Cardiac muscle cell (in vitro differentiated cells and primary cell): ENCODE results near the gene FADS2. TPM values are rescaled to one million over a fixed set of nuclear protein-coding genes. Genes with fewer than 3 reads are reported as not detected.

Experiments used
- DNase-seq, 2 donors: peaks; one replicate each; pipeline versions ENCODE4 v3.0.0 to v3.0.0-alpha.2; 2010 to 2017; ENCODE audit warnings: low read depth in 1 of 2, low spot score in 1 of 2
- H3K27ac ChIP-seq: fragments of 200-600 bp; sonication (generic); 2 replicates; pipeline ENCODE4 v1.5.1; 2016
- H3K27me3 ChIP-seq: fragments of 200-600 bp; sonication (generic); 2 replicates; pipeline ENCODE4 v1.6.0; 2016; ENCODE audit warnings: control low read depth
- H3K36me3 ChIP-seq: fragments of 200-600 bp; sonication (generic); 2 replicates; pipeline ENCODE4 v1.5.1; 2016; ENCODE audit warnings: control low read depth
- H3K4me1 ChIP-seq: fragments of 200-600 bp; sonication (generic); 2 replicates; pipeline ENCODE4 v1.8.1; 2017; ENCODE audit warnings: low read depth, mild to moderate bottlenecking, mixed run types
- H3K4me3 ChIP-seq: fragments of 200-600 bp; sonication (generic); 2 replicates; pipeline ENCODE4 v1.5.1; 2016; ENCODE audit warnings: mild to moderate bottlenecking
- H3K9me3 ChIP-seq: fragments of 200-600 bp; sonication (generic); 2 replicates; pipeline ENCODE4 v1.5.1; 2017; ENCODE audit warnings: low read depth, mild to moderate bottlenecking, control low read depth
- CTCF ChIP-seq: IDR thresholded peaks from 2 replicates; pipeline ENCODE4 v1.5.1; 2012; ENCODE audit warnings: low read depth, mild to moderate bottlenecking, low read length
- polyA plus RNA-seq: library from polyadenylated mRNA; unstranded; fragments of >200 nt; fragmentation: Nextera tagmentation; extraction: Ambion mirVana; gene quantifications from 2 replicates; pipeline ENCODE4 v1.2.1, GENCODE V29; 2016
- total RNA-seq: library from RNA; depleted of rRNA; stranded (reverse); fragments of >200 nt; gene quantifications from 2 replicates; pipeline ENCODE4 v1.2.3, GENCODE V29; 2016

The FADS2 gene
- total and polyA plus RNA-seq, 2 experiments from 2014 or later = 103 to 262 TPM

GRCh38 chr11:61860054-61860903 lies 32.2 kb downstream of the FADS2 start:
- Histone ChIP-seq H3K4me1 (peaks cover 18% of the 10 kb centered on the region), H3K27me3 (no peaks in the 10 kb centered on the region), H3K36me3 (peaks cover 29% of the 10 kb centered on the region), H3K4me3 (no peak overlapping the region), H3K9me3 (no peaks in the 10 kb centered on the region), H3K27ac (peak overlapping the region; percentile 93)
- TF ChIP-seq CTCF = no peak
- peak in 1 of 2 donors; percentile 89 for DNase-seq

GRCh38 chr11:61861634-61862033 lies 33.5 kb downstream of the FADS2 start:
- H3K27me3 ChIP-seq = no peaks in the 10 kb centered on the region
- no peak for TF ChIP-seq CTCF
- H3K4me3 ChIP-seq = no peak overlapping the region
- peak overlapping the region; percentile 93 for H3K27ac ChIP-seq
- peaks cover 18% of the 10 kb centered on the region for H3K4me1 ChIP-seq
- H3K36me3 ChIP-seq = peaks cover 28% of the 10 kb centered on the region
- no peaks in the 10 kb centered on the region for H3K9me3 ChIP-seq
- DNase-seq = peak in 1 of 2 donors; percentile 90

GRCh38 chr11:61862714-61863547 lies 34.8 kb downstream of the FADS2 start:
- H3K27ac ChIP-seq = peak overlapping the region; percentile 93
- no peaks in the 10 kb centered on the region for H3K27me3 ChIP-seq
- H3K36me3 ChIP-seq = peaks cover 26% of the 10 kb centered on the region
- H3K9me3 ChIP-seq = no peaks in the 10 kb centered on the region
- peaks cover 18% of the 10 kb centered on the region for H3K4me1 ChIP-seq
- no peak for TF ChIP-seq CTCF
- no peak overlapping the region for H3K4me3 ChIP-seq
- DNase-seq = no peak

GRCh38 chr11:61863548-61864081 lies 35.5 kb downstream of the FADS2 start:
- H3K36me3 ChIP-seq = peaks cover 23% of the 10 kb centered on the region
- H3K9me3 ChIP-seq = no peaks in the 10 kb centered on the region
- no peak for DNase-seq
- peak overlapping the region; percentile 93 for H3K27ac ChIP-seq
- no peak for TF ChIP-seq CTCF
- H3K4me1 ChIP-seq = peaks cover 18% of the 10 kb centered on the region
- no peak overlapping the region for H3K4me3 ChIP-seq
- H3K27me3 ChIP-seq = no peaks in the 10 kb centered on the region
